Right lobe of liver (tissue), 4 donors: ENCODE data around the gene VMP1.

ENCODE experiments used
- POLR2A ChIP-seq: fragments of 450-650 bp; IDR thresholded peaks from one replicate; pipeline ENCODE4 v1.6.1; 2017; ENCODE audit warnings: antibody characterized with exemption, mild to moderate bottlenecking
- TF ChIP-seq, protein P1 (sequence below), 4 donors: fragments of 200-600 bp in 3 of 4; fragments of 450-650 bp in 1 of 4; IDR thresholded peaks; one replicate each; pipeline versions ENCODE4 v1.5.1 to v1.8.0; 2016 to 2022; ENCODE audit warnings: antibody characterized with exemption in 4 of 4, mild to moderate bottlenecking in 2 of 4
- donor health status: DM: no; HTN: no; CAD: no.
- donor health status: DM: no; HTN: no; CAD: no.
- donor health status: DM: no; HTN: yes; CAD: no.

DNA sequence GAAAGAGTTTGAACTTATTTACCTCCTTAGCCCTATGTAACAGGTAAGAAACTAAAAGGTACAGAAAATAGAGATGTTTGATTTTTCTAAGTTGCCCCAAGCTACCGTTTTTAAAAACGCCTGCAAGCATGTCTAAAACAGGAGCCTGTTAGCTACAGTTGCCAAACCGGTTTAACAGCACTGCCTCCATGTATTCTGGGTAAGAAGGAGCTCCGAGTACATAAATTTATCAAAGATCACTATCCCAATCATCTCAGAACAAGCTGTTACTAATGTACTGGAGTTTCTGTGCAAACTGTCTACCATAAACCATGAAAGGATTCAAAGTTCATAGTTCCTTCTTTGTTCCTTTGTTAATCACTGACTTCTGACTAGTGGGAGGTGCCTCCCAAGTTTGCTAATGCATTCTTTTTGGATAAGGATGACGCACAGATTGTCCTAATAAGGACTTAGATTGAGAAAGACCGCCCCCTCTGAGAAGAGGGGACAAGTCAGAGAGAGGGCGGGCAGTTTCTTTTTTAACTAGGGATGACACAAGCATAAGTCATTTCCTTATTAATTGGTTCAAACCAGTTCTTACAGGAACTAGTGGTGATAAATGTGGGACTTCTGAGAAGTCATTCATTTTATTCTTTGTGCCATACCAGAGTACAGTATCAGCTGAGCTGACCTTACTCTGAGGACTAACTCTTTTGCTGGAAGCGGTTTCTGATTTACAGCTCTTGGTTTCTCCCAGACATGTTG, 130.0 kb downstream of the VMP1 start:
- TF ChIP-seq, protein P1, sequence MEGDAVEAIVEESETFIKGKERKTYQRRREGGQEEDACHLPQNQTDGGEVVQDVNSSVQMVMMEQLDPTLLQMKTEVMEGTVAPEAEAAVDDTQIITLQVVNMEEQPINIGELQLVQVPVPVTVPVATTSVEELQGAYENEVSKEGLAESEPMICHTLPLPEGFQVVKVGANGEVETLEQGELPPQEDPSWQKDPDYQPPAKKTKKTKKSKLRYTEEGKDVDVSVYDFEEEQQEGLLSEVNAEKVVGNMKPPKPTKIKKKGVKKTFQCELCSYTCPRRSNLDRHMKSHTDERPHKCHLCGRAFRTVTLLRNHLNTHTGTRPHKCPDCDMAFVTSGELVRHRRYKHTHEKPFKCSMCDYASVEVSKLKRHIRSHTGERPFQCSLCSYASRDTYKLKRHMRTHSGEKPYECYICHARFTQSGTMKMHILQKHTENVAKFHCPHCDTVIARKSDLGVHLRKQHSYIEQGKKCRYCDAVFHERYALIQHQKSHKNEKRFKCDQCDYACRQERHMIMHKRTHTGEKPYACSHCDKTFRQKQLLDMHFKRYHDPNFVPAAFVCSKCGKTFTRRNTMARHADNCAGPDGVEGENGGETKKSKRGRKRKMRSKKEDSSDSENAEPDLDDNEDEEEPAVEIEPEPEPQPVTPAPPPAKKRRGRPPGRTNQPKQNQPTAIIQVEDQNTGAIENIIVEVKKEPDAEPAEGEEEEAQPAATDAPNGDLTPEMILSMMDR (IDR thresholded peaks at IDR 0.05), result peak in 1 of 4 donors; percentile 11
- TF ChIP-seq POLR2A, result peak; percentile 98
